GM12891 (cell line): Measurements from ENCODE around the gene RASGRF1.

Experiments used
- PAX5 ChIP-seq: IDR thresholded peaks from 2 replicates; pipeline ENCODE4 v1.6.1; 2011; ENCODE audit warnings: low read length, moderate library complexity, mild to moderate bottlenecking; ENCODE audit not compliant: insufficient read depth, severe bottlenecking
- POLR2A ChIP-seq: IDR thresholded peaks from 2 replicates; pipeline ENCODE4 v1.6.1; 2011; ENCODE audit warnings: low read depth, low read length, control low read depth
- POLR2AphosphoS5 ChIP-seq: IDR thresholded peaks from 2 replicates; pipeline ENCODE4 v1.6.1; 2011; ENCODE audit warnings: low read depth, low read length, control low read depth
- TAF1 ChIP-seq: IDR thresholded peaks from 2 replicates; pipeline ENCODE4 v1.6.1; 2011; ENCODE audit warnings: low read depth, low read length, control low read depth

DNA sequence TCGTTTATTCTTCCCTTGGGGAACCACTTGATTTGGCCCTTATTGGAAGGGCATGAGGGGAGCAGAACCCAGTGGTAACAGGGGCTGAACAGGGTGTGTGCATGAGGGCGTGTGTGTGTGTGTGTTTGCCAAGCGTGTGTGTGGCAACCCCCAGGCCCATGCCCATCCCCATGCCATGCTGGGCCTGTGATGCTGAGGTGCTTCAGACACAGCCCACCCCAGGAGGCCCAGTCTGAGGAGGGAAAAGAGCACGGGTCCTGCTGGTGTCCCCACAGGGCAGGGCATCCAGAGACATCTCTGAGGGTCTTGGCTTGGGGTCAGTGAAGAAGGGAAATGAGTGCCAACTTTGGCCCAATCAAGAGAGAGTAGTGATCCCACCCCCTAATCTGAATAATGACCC, 71.6 kb downstream of the RASGRF1 start:
- TF ChIP-seq PAX5 (no peak), POLR2AphosphoS5 (no peak), POLR2A (no peak), TAF1 (no peak)
